Measurements from ENCODE around the gene PRR36.
A peak's percentile ranks its signal among the peaks of the same experiment; 100 is the strongest.

The PRR36 gene

DNA sequence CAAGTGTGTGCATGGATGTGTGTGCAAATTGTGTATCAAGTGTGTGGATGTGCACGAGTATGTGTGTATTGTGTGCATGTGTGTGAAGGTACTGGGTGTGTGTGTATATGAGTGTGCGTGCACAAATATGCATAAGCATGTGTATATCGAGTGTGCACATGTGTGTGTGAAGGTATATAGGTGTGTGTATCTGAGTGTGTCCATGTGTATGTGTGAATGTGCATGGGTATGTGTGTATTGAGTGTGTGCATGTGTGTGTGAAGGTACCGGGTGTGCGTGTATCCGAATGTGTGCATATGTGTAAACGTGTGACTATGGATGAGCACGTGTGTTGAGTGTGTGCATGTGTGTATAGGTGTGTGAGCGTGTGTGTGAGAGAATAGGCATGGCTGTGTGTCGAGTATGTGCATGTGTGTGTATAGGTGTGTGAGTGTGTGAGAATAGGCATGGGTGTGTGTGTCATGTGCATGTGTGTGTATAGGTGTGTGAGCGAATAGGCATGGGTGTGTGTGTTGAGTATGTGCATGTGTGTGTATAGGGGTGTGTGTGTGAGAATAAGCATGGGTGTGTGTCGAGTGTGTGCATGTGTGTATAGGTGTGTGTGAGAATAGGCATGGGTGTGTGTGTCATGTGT lies 31.4 kb downstream of the PRR36 start:
- DNase-seq: no peak

GRCh38 chr19:7841751-7842660 lies 32.2 kb downstream of the PRR36 start:
- no peak for DNase-seq

DNA sequence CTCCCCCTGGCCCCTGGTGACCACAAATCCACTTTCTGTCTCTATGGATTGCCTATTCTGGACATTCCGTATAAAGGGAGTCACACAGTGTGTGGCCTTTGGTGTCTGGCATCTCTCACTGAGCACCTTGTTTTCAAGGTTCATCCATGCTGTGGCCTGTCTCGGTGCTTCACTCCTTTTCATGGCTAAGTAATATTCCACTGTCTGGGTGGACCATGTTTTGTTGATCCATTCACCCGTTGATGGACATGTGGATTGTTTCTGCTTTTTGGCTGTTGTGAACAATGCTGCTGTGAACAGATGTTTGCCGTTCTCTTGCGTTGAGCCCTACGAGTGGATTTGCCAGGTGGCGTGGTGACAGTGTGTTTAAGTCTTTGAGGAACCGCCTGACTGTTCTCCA lies 33.6 kb downstream of the PRR36 start:
- no peak for DNase-seq

GRCh38 chr19:7839476-7839875 lies 34.7 kb downstream of the PRR36 start:
- no peak for DNase-seq

- DNase-seq: no peak
Observed at GRCh38 chr19:7833225-7834099, 40.7 kb downstream of the PRR36 start.

DNA sequence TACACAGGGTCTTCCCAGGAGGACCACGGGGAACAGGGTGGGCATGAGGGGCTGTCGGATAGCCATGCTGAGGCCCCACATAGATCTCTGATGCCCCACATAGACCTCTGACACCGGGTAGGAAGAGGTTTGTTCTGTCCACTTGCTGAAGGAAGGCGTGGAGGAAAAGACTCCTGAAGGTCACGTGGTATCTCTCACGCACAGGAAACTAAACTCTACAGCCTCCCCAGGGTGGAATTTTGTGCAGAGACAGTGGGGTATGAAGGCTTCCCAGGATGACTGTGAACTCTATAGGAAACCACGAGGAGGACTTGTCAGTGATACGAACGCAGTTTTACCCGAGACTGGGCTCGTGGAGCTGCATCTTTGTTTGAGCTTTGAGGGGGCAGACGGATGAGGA lies 41.4 kb downstream of the PRR36 start:
- no peak for DNase-seq

GRCh38 chr19:7832009-7832408 lies 42.2 kb downstream of the PRR36 start:
- DNase-seq: no peak

DNA sequence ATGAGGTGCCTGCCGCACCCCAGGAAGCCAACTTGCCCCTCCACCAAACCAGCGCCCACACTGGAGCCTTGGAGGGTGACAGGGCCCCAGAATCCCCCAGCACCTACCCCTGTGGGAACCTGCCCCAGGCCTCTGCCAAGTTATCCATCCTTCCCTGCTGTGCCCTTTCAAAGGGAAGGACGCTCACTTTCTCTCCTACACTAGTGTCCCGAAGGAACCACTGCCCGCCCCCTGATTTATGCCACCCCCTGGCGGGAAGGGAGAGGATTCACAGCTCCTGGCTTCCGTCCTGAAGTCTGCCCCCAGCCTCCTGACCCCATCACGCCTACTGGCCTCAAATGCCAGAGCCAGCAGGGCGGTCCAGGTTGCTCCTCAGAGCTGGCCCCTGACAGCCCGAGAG lies 42.7 kb downstream of the PRR36 start:
- DNase-seq: no peak

- no peak for DNase-seq
Observed at GRCh38 chr19:7830823-7831222, 43.4 kb downstream of the PRR36 start.

DNA sequence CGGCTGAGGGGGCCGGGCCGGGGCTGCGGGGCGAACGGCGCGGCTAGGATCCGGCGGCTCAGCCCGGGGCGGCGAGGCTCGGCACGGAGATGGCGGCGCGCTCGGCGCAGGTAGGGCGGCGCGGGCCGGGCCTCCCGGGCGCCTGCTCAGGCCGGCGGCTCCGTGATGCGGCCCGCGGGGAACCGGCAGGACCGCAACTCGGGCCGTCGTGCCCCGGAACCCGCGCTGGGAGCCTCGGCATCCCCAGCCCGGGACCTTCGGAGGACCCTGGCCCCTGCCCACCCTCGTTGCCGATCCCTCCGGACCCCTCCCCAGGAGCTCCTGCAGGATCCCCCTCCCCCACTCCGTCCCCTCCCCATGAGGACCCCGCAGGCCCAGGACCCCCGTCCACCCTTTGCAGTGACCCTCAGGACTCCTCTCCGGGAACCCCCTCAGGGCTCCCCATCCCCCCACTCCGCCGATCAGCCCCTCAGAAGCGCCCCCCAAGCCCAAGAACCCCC lies 43.9 kb downstream of the PRR36 start:
- DNase-seq: no peak

GRCh38 chr19:7829561-7830271 lies 44.5 kb downstream of the PRR36 start, which contains the start of gene EVI5L:
Gene EVI5L, plus strand, starts transcription at chr19:7830218. Its CDS starts 16,325 bp downstream, at chr19:7846543.
- DNase-seq: peak; percentile 100

- DNase-seq: no peak
Observed at GRCh38 chr19:7829166-7829520, 45.0 kb downstream of the PRR36 start.

GRCh38 chr19:7823686-7824301 lies 50.4 kb downstream of the PRR36 start:
- DNase-seq: no peak

DNA sequence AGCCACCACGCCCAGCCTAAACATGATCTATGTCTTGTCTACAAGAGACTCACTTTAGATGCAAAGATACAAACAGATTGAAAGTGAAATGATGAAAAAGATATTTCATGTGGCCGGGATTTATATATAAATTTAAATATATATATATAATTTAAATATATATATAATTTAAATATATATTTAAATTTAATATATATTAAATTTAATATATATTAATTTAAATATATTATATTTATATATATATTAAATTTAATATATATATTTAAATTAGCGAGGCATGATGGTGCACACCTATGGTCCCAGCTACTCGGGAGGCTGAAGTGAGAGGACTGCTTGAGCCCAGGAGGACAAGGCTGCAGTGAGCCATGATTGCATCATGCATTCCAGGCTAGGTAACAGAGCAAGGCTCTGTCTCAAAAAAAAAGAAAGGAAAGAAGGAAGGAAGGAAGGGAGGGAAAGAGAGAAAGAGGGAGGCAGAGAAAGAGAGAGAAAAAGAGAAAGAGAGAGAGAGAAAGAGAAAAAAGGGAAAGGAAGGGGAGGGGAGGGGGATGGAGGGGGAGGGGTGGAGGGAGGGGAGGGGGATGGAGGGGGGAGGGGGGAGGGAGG lies 51.2 kb downstream of the PRR36 start:
- DNase-seq: no peak

- no peak for DNase-seq
Observed at GRCh38 chr19:7820588-7820987, 53.6 kb downstream of the PRR36 start.

GRCh38 chr19:7819337-7819736 lies 54.9 kb downstream of the PRR36 start:
- no peak for DNase-seq

- DNase-seq: no peak
Observed at GRCh38 chr19:7818806-7819205, 55.4 kb downstream of the PRR36 start.
